Stimulated activated CD4-positive, alpha-beta T cell treated with anti-CD3 and anti-CD28 coated beads, Interleukin-15, amount 100 ng/mL, for 48 hours (primary cell): ENCODE measurements around the gene PLA2G3.
"Not testable (repeated sequence)": the region's sequence is repeated elsewhere in the genome, so short reads cannot be mapped to it uniquely, and the experiment has no call there.

Source experiments
- DNase-seq, 2 donors: peaks; one replicate each; pipeline ENCODE4 v3.0.0-alpha.2; 2020; ENCODE audit warnings: low read depth in 2 of 2

The PLA2G3 gene, protein sequence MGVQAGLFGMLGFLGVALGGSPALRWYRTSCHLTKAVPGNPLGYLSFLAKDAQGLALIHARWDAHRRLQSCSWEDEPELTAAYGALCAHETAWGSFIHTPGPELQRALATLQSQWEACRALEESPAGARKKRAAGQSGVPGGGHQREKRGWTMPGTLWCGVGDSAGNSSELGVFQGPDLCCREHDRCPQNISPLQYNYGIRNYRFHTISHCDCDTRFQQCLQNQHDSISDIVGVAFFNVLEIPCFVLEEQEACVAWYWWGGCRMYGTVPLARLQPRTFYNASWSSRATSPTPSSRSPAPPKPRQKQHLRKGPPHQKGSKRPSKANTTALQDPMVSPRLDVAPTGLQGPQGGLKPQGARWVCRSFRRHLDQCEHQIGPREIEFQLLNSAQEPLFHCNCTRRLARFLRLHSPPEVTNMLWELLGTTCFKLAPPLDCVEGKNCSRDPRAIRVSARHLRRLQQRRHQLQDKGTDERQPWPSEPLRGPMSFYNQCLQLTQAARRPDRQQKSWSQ

DNA sequence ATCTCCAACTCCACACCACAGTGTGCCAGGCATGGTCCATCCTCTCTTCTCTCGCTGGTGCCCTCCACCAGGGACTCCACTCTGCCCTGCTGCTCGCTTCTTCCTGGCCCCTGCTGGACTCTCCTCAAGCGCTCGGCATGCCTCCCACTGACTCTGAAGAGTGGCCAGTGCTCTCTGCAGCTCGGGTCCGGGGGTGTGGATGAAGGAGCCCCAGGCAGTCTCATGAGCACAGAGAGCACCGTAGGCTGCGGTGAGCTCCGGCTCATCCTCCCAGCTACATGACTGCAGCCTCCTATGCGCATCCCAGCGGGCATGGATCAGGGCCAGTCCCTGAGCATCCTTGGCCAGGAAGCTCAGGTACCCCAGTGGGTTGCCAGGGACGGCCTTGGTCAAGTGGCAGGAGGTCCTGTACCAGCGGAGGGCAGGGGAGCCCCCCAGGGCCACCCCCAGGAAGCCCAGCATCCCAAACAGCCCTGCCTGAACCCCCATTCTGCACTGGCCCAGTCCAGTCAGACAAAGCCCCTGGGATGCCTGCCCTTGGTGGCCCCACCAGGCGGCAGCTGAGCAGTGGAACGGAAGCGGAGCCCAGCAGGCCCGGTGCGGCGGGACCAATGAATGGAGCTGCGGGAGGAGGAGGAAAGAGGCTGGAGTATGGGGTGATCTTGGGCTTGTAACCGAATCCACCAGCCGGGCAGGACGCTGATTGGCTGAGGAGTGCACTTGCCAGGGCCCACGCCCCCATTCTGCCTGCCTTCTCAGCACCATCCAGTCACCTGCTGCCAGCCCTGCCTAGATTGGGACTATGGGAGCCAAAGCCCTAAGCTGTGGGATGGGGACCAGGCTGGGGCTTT is at the start of gene PLA2G3:
Gene PLA2G3 (minus strand): TSS at position 643 of the 851 bp plus-strand sequence. CDS start 154 bp downstream, at position 489.
- no peak for DNase-seq

GRCh38 chr22:31187627-31188026 is 47.3 kb upstream of the PLA2G3 start:
- DNase-seq = no peak

- no peak for DNase-seq
Observed at GRCh38 chr22:31185056-31185455, 44.7 kb upstream of the PLA2G3 start.

DNA sequence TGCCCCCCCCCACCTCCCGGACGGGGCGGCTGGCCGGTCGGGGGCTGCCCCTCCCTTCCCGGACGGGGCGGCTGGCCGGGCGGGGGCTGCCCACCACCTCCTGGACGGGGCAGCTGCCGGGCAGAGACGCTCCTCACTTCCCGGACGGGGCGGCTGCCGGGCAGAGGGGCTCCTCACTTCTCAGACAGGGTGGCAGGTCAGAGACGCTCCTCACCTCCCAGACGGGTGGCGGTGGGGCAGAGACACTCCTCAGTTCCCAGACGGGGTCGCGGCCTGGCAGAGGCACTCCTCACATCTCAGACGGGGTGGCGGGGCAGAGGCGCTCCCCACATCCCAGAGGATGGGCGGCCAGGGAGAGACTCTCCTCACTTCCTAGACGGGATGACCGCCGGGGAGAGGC is 43.7 kb upstream of the PLA2G3 start:
- DNase-seq = no peak

GRCh38 chr22:31179345-31179744 is 39.0 kb upstream of the PLA2G3 start:
- DNase-seq = no peak

DNA sequence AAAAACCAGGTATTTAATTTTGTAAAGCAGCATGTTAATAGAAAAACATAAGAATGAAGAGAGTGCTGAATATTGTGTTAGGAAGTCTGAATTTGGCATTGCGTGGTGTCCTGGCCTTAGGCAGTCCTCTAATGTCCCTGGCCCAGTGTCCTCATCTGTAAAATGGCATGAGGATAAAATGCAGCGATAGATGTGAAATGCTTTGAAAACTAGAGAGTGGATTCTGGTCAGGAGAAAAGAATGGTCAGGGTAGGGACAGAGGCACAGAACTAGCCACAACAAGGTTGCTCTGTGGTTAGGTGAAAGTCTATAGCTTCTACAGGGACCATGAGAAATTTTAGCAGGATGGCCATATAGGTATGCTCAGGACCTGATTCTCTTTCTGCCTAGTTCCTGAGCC is 38.6 kb upstream of the PLA2G3 start:
- DNase-seq = no peak

DNA sequence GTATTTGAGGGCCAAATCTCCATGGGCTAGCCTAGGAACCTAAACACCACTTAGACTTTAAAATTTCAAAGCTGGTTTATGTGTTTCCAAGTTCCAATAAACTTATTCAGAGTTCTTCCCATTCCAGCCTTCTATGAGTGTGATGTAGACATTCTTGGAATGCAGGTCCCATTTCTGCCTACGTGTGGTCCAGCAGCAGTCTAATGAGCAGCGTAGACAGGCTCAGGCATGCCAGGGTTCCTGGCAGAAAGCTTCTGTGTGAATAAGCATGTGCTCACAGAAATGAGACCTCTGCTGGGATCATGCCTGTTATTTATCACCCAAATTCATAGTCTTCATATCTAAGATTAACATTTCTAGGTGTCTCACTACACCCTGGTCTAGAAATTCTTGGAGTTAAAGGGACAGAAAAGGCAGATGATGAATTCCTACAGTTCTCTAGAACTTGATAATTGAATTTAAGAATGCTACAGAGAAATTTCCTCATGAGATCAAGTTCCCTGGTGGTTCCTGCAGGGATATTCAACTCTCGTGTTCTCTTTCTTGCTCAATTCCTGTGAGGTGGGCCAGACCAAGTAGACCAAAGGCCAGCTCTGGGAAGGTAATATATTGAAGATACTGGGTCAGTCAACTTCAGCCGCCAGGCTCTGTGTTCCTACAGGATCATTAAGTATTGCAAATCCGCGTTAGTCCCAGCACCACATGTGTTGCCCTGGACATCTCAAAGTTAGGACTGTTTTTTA is 37.3 kb upstream of the PLA2G3 start:
- DNase-seq = no peak

- no peak for DNase-seq
Observed at GRCh38 chr22:31176923-31177322, 36.6 kb upstream of the PLA2G3 start.

GRCh38 chr22:31173386-31174145 is 33.3 kb upstream of the PLA2G3 start:
- DNase-seq = no peak

GRCh38 chr22:31171734-31172133 is 31.4 kb upstream of the PLA2G3 start:
- DNase-seq = not testable (repeated sequence)

GRCh38 chr22:31170971-31171370 is 30.7 kb upstream of the PLA2G3 start:
- no peak for DNase-seq

DNA sequence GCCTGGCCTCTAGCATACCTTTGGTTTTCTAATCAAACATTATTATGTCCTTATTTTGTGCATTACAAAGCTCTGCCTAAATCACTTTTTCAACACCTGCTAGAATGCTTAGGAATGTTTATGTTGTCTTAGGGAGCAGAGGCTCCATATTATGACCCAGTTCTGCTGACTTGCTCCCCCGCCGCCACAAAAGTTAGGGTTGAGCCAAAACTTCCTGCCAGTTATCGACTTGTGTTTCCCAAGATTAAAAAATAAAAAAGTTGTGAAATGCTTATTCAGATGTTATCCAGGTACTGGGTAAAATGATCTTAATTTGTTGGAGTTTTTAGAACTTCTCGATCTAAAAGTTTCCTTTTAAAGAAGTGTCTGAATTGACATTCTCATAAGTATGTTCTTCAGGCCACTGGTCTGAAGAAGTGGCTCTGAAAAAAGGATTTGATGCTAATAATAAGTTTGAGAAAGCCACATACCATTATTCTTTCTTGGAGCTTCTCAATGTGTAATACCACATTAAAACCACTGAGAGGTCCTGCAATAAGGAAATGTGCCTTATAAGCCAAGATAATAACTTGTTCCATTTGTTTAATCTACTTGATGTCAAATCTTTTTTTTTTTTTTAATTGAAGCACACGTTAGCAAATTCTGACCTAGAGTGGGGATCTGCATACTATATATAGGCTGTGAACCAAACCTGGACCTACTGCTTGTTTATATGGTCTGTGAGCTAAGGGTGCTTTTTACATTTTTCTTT is 21.9 kb upstream of the PLA2G3 start:
- DNase-seq = no peak

GRCh38 chr22:31161386-31161785 is 21.1 kb upstream of the PLA2G3 start:
- no peak for DNase-seq

DNA sequence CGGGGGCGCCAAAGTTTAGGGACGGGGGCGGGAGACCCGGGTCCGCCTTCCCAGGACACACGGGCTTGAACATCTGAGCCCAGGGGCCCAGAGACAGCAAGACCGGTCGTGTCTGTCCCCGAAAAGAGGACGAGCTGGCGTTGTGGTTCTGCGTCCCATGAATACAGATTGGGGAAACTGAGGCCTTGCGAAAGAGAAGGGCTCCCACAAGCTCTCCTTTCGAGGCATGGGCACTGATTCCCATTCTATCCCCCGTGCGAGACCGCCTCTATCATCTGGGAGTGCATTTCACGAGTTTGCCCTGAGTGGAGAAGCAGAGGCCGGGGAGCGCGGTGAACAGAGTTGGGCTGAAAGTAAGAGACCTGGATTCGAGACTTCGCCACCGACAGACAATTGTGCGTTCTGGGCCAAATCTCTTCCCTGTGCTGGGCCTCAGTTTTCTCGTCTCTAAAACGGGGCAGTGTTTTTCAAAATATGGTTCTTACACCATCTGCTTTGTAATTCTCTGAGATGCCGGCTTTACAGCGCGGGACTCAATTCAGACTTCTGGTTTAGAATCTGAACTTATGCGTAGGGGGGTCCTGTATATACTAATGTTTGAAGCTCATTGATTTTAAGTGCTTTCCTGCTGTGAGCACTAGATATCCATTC is 20.1 kb upstream of the PLA2G3 start:
- no peak for DNase-seq

GRCh38 chr22:31155422-31155821 is 15.1 kb upstream of the PLA2G3 start:
- DNase-seq = no peak

DNA sequence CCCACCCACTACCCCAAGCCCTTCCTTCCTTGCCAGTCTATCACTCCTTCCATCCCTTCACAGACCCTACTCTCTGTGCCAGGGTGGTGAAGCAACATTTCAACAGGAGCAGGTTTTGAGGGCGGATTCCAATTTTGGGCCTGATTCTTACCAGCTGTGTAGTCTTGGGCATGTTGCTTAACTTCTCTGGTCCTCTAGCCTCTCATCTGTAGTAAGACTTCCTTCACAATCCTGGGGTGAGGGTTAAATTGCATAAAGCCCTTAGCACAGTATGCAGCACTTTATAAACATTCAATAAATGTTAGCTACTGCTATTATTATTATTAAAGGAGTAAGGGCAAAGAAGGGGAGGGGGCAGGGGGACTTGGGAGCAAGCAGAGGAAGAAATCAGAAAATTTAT is 14.7 kb upstream of the PLA2G3 start:
- DNase-seq = no peak

DNA sequence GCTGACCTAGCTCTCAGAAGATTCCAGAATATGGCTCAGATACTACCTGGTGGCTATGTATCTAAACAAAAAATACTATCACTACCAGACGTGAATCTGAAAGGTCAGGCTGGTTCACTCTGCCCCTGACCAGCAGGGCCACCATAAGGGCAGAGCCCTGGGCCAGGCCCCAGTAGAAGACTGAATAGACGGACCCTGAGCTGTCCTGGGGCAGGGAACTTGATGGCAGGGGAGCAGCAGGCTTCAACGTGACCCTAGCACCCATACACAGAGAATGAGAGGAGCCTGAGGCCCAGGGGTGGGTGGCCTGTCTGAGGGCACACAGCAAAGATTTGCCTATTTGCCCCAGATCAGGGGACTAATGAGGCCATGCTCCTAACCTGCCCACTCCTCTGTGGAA is 13.0 kb upstream of the PLA2G3 start:
- no peak for DNase-seq

- DNase-seq = no peak
Observed at GRCh38 chr22:31151872-31152271, 11.6 kb upstream of the PLA2G3 start.

GRCh38 chr22:31150615-31151014 is 10.3 kb upstream of the PLA2G3 start:
- DNase-seq = no peak
